Measurements from ENCODE around the gene DLD. TPM values are rescaled to one million over a fixed set of nuclear protein-coding genes. Genes with fewer than 3 reads are reported as not detected.

The DLD gene
- total RNA-seq, 1 donor from 2014 or later, result 77.9 TPM

DNA sequence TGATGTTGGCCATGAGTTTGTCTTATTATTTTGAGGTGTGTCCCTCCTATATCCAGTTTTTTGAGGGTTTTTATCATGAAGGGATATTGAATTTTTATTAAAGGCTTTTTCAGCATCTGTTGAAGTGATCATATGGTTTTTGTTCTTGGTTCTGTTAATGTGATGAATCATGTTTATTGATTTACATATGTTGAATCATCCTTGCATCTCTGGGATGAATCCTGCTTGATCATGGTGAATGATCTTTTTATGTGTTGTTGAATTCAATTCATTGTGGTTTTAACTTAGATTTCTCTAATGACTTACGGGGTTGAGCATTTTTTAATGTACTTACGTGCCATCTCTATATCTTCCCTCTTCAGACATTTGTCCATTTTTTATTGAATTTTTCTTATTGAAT lies 22.9 kb downstream of the DLD start:
- intact Hi-C loops (cut with micrococcal nuclease), result no loop called here

DNA sequence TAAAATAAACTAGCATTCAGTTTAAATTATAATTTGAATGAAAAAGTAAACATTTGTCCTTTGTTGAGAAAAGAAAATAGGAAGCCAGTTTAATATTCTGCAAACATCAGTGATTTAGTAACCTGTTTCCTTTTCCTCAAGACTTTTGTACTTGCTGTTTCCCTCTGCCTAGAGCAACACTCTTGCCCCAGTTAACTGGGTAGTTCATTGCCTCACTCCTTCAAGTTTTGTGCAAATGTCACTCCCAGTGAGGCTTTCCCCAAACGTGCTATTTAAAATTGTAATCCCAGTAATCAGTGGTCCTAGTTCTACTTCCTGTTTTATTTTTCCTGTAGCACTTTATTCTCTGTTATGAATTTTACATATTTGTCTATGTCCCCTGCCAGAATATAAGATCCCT lies 23.8 kb downstream of the DLD start:
- intact Hi-C loops (cut with micrococcal nuclease), result no loop called here

GRCh38 chr7:107915541-107915940 lies 24.6 kb downstream of the DLD start:
- intact Hi-C loops (cut with micrococcal nuclease), result no loop called here

GRCh38 chr7:107917763-107918651 lies 27.0 kb downstream of the DLD start:
- intact Hi-C loops (cut with micrococcal nuclease), result no loop called here

GRCh38 chr7:107918948-107919347 lies 28.0 kb downstream of the DLD start:
- intact Hi-C loops (cut with micrococcal nuclease), result no loop called here

- intact Hi-C loops (cut with micrococcal nuclease), result loop anchor here (10.0 kb wide), 1 partner anchor 225 kb away; no protein-coding TSS in a partner anchor
Measured at GRCh38 chr7:107920048-107920772, 29.2 kb downstream of the DLD start.

DNA sequence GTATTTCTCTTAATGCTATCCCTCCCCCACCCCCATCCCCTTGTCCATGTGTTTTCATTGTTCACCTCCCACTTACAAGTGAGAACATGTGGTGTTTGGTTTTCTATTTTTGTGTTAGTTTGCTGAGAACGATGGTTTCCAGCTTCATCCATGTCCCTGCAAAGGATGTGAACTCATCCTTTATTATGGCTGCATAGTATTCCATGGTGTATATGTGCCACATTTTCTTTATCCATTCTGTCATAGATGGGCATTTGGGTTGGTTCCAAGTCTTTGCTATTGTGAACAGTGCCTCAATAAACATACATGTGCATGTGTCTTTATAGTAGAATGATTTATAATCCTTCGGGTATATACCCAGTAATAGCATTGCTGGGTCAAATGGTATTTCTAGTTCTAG lies 30.8 kb downstream of the DLD start:
- intact Hi-C loops (cut with micrococcal nuclease), result loop anchor here (10.0 kb wide), 1 partner anchor 223 kb away; no protein-coding TSS in a partner anchor

DNA sequence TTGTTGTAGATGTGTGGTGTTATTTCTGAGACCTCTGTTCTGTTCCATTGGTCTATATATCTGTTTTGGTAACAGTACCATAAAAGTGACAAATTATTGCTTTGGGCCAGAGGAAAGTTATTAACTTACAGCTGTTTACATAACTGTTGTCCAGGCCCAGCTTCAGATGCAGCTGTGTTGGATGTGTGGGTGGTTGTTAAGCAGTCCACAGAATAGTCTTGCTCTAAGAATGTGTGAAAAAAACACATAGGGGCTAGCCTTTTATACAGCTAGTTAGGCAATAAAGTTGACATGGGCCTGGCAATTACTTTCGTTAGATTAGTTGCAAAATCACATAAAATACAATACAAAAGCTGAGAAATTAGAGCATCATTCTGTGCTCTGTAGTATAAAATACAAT lies 31.9 kb downstream of the DLD start:
- intact Hi-C loops (cut with micrococcal nuclease), result loop anchor here (10.0 kb wide), 1 partner anchor 222 kb away; no protein-coding TSS in a partner anchor

DNA sequence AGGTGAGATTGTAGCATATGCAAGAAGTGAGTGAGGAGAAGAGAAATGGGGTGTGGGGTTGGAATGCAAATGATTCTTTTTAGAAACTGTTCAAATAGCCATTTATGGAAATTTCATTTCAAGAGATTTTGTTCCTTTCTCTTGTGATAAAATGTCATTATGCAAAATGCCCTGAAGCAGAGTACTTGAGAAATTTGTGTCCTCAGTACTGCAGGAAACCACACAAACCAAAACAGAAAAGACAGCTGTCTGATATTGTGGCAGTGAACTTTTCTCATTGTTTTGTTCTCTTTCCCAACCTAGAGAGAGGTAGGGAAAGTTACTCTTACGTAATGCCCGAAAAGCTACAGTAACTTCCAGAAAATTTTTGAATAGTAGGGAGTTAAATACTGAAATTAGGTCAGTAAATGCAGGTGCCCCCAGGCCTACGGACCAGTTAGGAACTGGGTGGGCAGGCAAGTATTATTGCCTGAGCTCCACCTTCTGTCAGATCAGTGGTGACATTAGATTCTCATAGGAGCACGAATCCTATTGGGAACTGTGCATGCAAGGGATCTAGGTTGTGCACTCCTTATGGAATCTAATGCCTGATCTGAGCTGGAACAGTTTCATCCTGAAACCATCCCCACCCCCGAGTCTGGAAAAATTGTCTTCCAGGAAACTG lies 34.0 kb downstream of the DLD start:
- intact Hi-C loops (cut with micrococcal nuclease), result loop anchor here (10.0 kb wide), 1 partner anchor 220 kb away; no protein-coding TSS in a partner anchor

GRCh38 chr7:107926481-107926880 lies 35.5 kb downstream of the DLD start:
- intact Hi-C loops (cut with micrococcal nuclease), result loop anchor here (10.0 kb wide), 1 partner anchor 218 kb away; no protein-coding TSS in a partner anchor

DNA sequence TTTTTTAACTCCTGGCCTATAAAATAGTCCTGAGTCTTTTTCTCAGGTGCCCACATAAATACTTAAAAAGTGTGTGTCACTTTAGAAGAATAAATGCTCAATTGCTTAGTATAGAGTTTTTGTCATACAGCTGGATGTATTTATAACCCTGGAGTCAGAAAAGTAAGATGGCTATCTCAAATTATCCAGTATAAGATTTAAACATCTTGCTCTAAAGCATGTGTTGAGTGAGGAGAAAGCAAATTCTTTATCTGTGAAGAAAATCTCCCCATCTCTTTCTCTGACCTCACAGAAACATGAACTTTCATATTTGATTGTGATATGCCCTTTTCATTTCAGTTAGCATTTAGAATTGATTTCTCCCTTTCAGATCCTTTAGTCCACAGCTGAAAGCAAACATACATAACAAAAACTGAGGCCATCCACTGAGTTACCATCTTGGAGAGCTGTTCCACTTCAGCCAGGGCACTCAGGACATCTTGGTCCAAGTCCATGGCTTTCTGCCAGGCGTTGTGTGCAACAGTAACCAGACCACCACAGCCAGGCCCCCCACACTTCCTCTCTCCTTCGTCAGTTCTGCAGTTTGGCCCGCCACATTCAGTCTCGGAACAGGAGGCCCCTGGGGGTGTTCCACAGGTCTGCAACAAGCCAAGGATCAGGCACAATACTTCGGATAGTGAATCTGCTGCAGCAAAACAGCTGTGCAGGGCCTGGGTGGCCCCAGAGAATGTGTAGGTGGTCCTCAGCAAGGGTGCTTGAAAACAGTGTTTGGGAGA lies 40.9 kb downstream of the DLD start:
- intact Hi-C loops (cut with micrococcal nuclease), result no loop called here

- intact Hi-C loops (cut with micrococcal nuclease), result no loop called here
Measured at GRCh38 chr7:107932805-107933204, 41.8 kb downstream of the DLD start.

- intact Hi-C loops (cut with micrococcal nuclease), result no loop called here
Measured at GRCh38 chr7:107933386-107934013, 42.5 kb downstream of the DLD start.

- intact Hi-C loops (cut with micrococcal nuclease), result no loop called here
Measured at GRCh38 chr7:107934991-107935770, 44.2 kb downstream of the DLD start.

DNA sequence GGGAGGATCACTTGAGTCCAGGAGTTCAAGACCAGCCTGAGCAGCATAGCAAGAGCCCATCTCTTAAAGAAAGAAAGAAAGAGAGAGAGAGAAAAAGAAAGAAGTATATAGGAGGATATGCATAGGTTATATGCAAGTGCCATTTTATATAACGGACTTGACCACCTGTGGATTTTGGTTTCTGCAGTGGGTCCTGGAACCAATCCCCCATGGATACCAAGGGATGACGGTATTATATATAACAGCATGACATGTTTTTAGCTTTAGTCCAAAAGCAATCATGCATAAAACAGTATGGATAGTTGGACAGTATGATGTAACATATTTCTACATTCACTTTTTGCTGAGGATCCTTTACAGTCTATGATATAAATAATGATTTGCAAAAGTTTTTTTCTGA lies 45.3 kb downstream of the DLD start:
- intact Hi-C loops (cut with micrococcal nuclease), result no loop called here

GRCh38 chr7:107937531-107937930 lies 46.5 kb downstream of the DLD start:
- intact Hi-C loops (cut with micrococcal nuclease), result no loop called here

- intact Hi-C loops (cut with micrococcal nuclease), result no loop called here
Measured at GRCh38 chr7:107938456-107939250, 47.7 kb downstream of the DLD start.

- intact Hi-C loops (cut with micrococcal nuclease), result no loop called here
Measured at GRCh38 chr7:107939573-107940489, 48.8 kb downstream of the DLD start.
